Measurements from ENCODE around the gene TDP1.

Gene TDP1

GRCh38 chr14:89947344-89947743 is 8.4 kb upstream of the TDP1 start:
- DNase-seq (ENCODE audit: low read depth, low spot score) = no peak
- Histone ChIP-seq H3K4me1 (ENCODE audit: insufficient read depth, insufficient read length) (no peaks in the 10 kb centered on the region), H3K27me3 (ENCODE audit: insufficient read depth, insufficient read length) (no peaks in the 10 kb centered on the region), H3K9ac (ENCODE audit: insufficient read length, low read depth) (no peak overlapping the region), H3K36me3 (ENCODE audit: insufficient read depth, insufficient read length, low read length) (peaks cover 6% of the 10 kb centered on the region), H3K4me3 (ENCODE audit: insufficient read length, low read depth) (no peak overlapping the region), H3K9me3 (ENCODE audit: insufficient read depth, low read length) (no peaks in the 10 kb centered on the region)
- TF ChIP-seq SUZ12 (IDR thresholded peaks at IDR 0.05; ENCODE audit: extremely low read depth, insufficient read depth, insufficient read length) = no peak
- no peak for TF ChIP-seq ZNF274 (IDR thresholded peaks at IDR 0.05; ENCODE audit: low read depth, low read length)
- TF ChIP-seq YY1 (IDR thresholded peaks at IDR 0.05; ENCODE audit: insufficient read depth, insufficient read length) = no peak

GRCh38 chr14:89952576-89952975 is 3.2 kb upstream of the TDP1 start:
- no peaks in the 10 kb centered on the region for H3K27me3 ChIP-seq (ENCODE audit: insufficient read depth, insufficient read length)
- DNase-seq (ENCODE audit: low read depth, low spot score) = no peak
- no peak overlapping the region for H3K9ac ChIP-seq (ENCODE audit: insufficient read length, low read depth)
- peaks cover 6% of the 10 kb centered on the region; the same call in 1 of the 2 replicates for H3K9me3 ChIP-seq (ENCODE audit: insufficient read depth, low read length)
- no peak overlapping the region for H3K4me3 ChIP-seq (ENCODE audit: insufficient read length, low read depth)
- H3K4me1 ChIP-seq (ENCODE audit: insufficient read depth, insufficient read length) = no peaks in the 10 kb centered on the region
- no peak for TF ChIP-seq ZNF274 (IDR thresholded peaks at IDR 0.05; ENCODE audit: low read depth, low read length)
- TF ChIP-seq YY1 (IDR thresholded peaks at IDR 0.05; ENCODE audit: insufficient read depth, insufficient read length) = no peak
- TF ChIP-seq SUZ12 (IDR thresholded peaks at IDR 0.05; ENCODE audit: extremely low read depth, insufficient read depth, insufficient read length) = no peak
- H3K36me3 ChIP-seq (ENCODE audit: insufficient read depth, insufficient read length, low read length) = peaks cover 20% of the 10 kb centered on the region

- Histone ChIP-seq H3K9me3 (ENCODE audit: insufficient read depth, low read length) (peaks cover 15% of the 10 kb centered on the region; the same call in 1 of the 2 replicates), H3K4me3 (ENCODE audit: insufficient read length, low read depth) (no peak overlapping the region), H3K9ac (ENCODE audit: insufficient read length, low read depth) (peak overlapping the region; percentile 81), H3K4me1 (ENCODE audit: insufficient read depth, insufficient read length) (no peaks in the 10 kb centered on the region), H3K27me3 (ENCODE audit: insufficient read depth, insufficient read length) (no peaks in the 10 kb centered on the region), H3K36me3 (ENCODE audit: insufficient read depth, insufficient read length, low read length) (peaks cover 30% of the 10 kb centered on the region)
- no peak for DNase-seq (ENCODE audit: low read depth, low spot score)
- TF ChIP-seq SUZ12 (IDR thresholded peaks at IDR 0.05; ENCODE audit: extremely low read depth, insufficient read depth, insufficient read length) (no peak), YY1 (IDR thresholded peaks at IDR 0.05; ENCODE audit: insufficient read depth, insufficient read length) (no peak), ZNF274 (IDR thresholded peaks at IDR 0.05; ENCODE audit: low read depth, low read length) (no peak)
These were observed 2.1 kb upstream of the TDP1 start for GRCh38 chr14:89953602-89954001.

GRCh38 chr14:89954070-89955021 is 1.4 kb upstream of the TDP1 start, which contains the start of gene EFCAB11:
Gene EFCAB11 (minus strand): TSS chr14:89954730. CDS start chr14:89954660, 70 bp downstream.
- Histone ChIP-seq H3K9me3 (ENCODE audit: insufficient read depth, low read length) (peaks cover 15% of the 10 kb centered on the region; the same call in 1 of the 2 replicates), H3K27me3 (ENCODE audit: insufficient read depth, insufficient read length) (no peaks in the 10 kb centered on the region), H3K9ac (ENCODE audit: insufficient read length, low read depth) (peak within 1 kb of the TSS; percentile 81), H3K4me3 (ENCODE audit: insufficient read length, low read depth) (peak within 1 kb of the TSS; percentile 84), H3K36me3 (ENCODE audit: insufficient read depth, insufficient read length, low read length) (peaks cover 32% of the 10 kb centered on the region), H3K4me1 (ENCODE audit: insufficient read depth, insufficient read length) (no peaks in the 10 kb centered on the region)
- DNase-seq (ENCODE audit: low read depth, low spot score) = peak; percentile 95
- TF ChIP-seq ZNF274 (IDR thresholded peaks at IDR 0.05; ENCODE audit: low read depth, low read length) (no peak), YY1 (IDR thresholded peaks at IDR 0.05; ENCODE audit: insufficient read depth, insufficient read length) (no peak), SUZ12 (IDR thresholded peaks at IDR 0.05; ENCODE audit: extremely low read depth, insufficient read depth, insufficient read length) (no peak)

- no peaks in the 10 kb centered on the region for H3K4me1 ChIP-seq (ENCODE audit: insufficient read depth, insufficient read length)
- no peak for DNase-seq (ENCODE audit: low read depth, low spot score)
- peaks cover 15% of the 10 kb centered on the region; the same call in 1 of the 2 replicates for H3K9me3 ChIP-seq (ENCODE audit: insufficient read depth, low read length)
- TF ChIP-seq ZNF274 (IDR thresholded peaks at IDR 0.05; ENCODE audit: low read depth, low read length) = no peak
- TF ChIP-seq SUZ12 (IDR thresholded peaks at IDR 0.05; ENCODE audit: extremely low read depth, insufficient read depth, insufficient read length) = no peak
- TF ChIP-seq YY1 (IDR thresholded peaks at IDR 0.05; ENCODE audit: insufficient read depth, insufficient read length) = no peak
- peaks cover 32% of the 10 kb centered on the region for H3K36me3 ChIP-seq (ENCODE audit: insufficient read depth, insufficient read length, low read length)
- peak overlapping the region; percentile 61 for H3K9ac ChIP-seq (ENCODE audit: insufficient read length, low read depth)
- no peaks in the 10 kb centered on the region for H3K27me3 ChIP-seq (ENCODE audit: insufficient read depth, insufficient read length)
- H3K4me3 ChIP-seq (ENCODE audit: insufficient read length, low read depth) = peak overlapping the region; percentile 78
These were observed 544 bp upstream of the TDP1 start for GRCh38 chr14:89955022-89955744.

- peak overlapping the region; percentile 78 for H3K4me3 ChIP-seq (ENCODE audit: insufficient read length, low read depth)
- no peaks in the 10 kb centered on the region for H3K4me1 ChIP-seq (ENCODE audit: insufficient read depth, insufficient read length)
- TF ChIP-seq SUZ12 (IDR thresholded peaks at IDR 0.05; ENCODE audit: extremely low read depth, insufficient read depth, insufficient read length) = no peak
- TF ChIP-seq ZNF274 (IDR thresholded peaks at IDR 0.05; ENCODE audit: low read depth, low read length) = no peak
- TF ChIP-seq YY1 (IDR thresholded peaks at IDR 0.05; ENCODE audit: insufficient read depth, insufficient read length) = no peak
These were observed 908 bp downstream of the TDP1 start for GRCh38 chr14:89956661-89957009.

More at GRCh38 chr14:89956661-89957009, 908 bp downstream of the TDP1 start:
- Histone ChIP-seq H3K9ac (ENCODE audit: insufficient read length, low read depth) (peak overlapping the region; percentile 96), H3K9me3 (ENCODE audit: insufficient read depth, low read length) (peaks cover 15% of the 10 kb centered on the region; the same call in 1 of the 2 replicates), H3K27me3 (ENCODE audit: insufficient read depth, insufficient read length) (no peaks in the 10 kb centered on the region), H3K36me3 (ENCODE audit: insufficient read depth, insufficient read length, low read length) (peaks cover 31% of the 10 kb centered on the region)
- no peak for DNase-seq (ENCODE audit: low read depth, low spot score)
